ENCODE data around the gene CCDC24.

- TF ChIP-seq CTCF (IDR thresholded peaks at IDR 0.05), result no peak
- TF ChIP-seq POLR2A (IDR thresholded peaks at IDR 0.05), result no peak
Observed at GRCh38 chr1:43993206-43993914, 2.0 kb downstream of the CCDC24 start.
